CD1c-positive myeloid dendritic cell (primary cell): ENCODE measurements around the gene TNIK.

Experiments
- DNase-seq: peaks from one replicate; pipeline ENCODE4 v3.0.0-alpha.2; 2016; ENCODE audit errors: extremely low spot score

TNIK gene

GRCh38 chr3:171192176-171192854 lies 267.9 kb downstream of the TNIK start:
- no peak for DNase-seq

DNA sequence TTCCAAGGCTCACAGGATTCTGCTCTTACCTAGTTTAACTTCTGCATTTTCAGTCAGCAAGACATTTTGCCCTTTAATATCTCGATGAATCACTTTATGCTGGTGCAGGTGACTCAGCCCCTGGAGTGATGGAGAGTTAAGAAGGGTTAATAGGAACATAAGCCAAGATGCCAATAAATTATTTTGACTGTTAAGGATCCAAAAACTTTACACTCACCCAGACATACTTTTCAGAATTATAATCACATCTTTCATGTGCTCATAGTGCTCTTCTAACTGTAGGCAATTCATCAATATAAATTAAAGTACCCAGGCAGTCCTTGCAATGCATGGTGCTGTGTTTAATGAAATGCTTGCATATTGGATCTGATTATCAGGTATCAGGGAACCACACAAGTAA lies 269.5 kb downstream of the TNIK start:
- no peak for DNase-seq

- DNase-seq, result no peak
Measured at GRCh38 chr3:171189394-171190080, 270.7 kb downstream of the TNIK start.

DNA sequence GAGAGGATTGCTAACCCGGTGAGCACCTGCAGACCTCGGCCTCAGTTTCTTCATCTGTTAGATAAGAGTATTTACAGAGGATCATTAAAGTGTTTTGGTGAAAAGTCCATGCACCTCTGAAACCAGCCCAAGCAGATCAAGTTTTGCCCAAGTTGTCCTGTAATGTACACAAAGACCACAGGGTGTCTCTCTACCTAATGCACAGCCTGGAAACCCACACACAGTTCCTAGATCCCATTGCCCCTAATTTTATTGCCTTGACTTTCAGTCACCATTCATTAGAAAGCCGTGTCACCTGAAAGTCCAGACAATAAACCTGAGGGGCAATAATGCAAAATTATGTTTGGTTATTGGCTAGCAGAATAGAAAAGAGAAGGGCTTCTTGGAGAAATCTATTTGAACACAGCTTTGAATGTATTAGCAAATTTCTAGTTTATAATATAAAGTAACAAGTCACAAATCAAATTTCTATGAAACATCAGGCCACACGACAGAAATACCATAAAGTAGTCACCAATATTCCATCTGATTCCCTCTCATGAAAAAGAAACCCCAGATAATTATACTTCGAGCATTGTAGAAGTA lies 272.4 kb downstream of the TNIK start:
- peak; percentile 27 for DNase-seq

GRCh38 chr3:171186817-171187500 lies 273.2 kb downstream of the TNIK start:
- DNase-seq, result no peak

GRCh38 chr3:171186383-171186782 lies 273.8 kb downstream of the TNIK start:
- DNase-seq, result no peak

- DNase-seq, result no peak
Measured at GRCh38 chr3:171185959-171186358, 274.2 kb downstream of the TNIK start.

DNA sequence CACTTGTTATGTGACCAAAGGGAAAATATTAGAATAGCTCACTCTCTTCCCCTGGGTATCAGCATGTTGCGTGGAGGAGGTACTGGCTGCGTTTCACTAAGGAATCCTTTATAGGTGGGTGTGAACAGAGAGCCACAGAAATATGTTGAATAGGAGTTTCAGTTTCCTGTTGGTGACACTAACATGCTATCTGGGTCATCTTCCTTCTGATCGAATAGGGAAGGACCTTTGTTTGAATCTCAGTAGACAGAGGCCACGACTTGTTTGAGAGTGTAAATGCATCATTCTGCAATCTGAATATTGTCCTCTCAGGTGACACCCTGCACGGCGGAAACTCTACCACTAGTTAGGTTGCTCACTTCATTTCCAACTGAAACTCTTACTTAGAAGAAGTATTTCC lies 275.8 kb downstream of the TNIK start:
- DNase-seq, result peak; percentile 20

DNA sequence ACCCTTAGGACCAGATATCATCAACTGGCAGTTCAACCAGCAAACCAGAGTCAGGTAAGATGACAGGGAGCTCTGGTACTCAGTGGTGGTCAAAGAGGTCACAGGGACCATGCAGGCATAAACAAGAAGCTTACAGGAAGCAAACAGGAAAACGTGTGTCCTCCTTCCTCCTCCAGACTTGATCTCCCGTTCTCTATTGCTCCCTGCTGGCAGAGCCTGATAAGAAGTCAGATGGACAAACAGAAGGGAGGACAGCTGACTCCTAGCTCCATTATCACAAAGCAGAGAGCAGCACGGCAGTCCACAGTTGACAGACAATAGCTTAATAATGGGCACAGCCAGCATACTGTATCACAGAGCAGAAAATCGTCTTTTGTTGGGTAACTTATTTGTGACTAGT lies 277.2 kb downstream of the TNIK start:
- DNase-seq, result peak; percentile 4

- DNase-seq, result no peak
Measured at GRCh38 chr3:171181907-171182690, 278.1 kb downstream of the TNIK start.

DNA sequence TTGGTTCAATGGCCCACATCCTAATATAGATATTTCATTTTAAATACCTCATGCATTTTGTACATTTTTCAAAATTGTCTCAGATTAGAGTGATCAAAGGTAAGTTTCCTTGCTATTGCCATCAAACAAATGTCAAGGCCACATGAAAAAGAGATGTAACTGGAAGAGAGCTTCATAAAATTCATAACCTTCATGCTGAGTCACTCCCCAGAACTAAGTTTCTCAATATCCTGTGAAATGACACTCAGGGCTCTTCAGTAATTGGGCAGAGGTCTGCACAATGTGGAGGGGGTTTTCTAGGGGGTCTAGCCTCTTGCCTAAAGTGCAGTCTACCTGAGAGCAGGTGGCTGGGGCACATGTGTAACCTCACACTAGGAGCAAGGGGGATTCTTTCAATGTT lies 281.5 kb downstream of the TNIK start:
- DNase-seq, result no peak

DNA sequence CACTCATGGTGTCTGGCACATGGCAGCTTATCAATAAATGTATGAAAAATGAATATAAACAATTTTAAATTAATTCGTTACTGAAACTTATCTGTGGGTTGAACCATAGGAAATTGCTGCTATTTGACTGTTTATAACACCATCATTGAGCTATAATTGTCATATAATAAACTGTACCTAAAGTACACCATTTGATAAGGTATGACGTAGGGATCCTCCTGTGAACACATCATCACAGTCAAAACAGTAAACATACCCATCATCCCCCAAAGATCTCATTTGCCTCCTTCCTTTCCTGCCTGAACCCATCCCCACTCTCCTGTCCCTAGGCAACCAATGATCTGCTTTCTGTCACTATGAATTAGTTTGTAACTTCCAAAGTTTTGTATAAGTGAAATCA lies 282.7 kb downstream of the TNIK start:
- no peak for DNase-seq

DNA sequence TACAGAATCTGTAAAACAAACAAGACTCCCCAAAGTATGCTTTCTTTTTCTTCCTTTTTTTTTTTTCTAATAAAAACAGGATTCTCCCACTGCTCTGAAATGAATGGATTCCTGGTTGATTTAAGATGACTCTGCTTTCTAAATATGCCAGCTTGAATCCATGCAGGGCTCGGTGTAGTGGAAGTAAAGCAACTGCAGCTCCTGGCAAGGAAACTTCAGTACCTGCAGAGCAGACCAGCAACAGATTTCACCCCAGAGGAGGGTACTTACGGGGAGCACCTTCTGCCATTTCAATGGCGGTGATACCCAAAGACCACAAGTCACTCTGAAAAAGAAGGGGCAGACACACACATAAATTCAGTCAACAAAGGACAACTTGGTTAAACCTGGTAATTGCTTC lies 283.1 kb downstream of the TNIK start:
- DNase-seq, result no peak

GRCh38 chr3:171176244-171176933 lies 283.8 kb downstream of the TNIK start:
- DNase-seq, result no peak

GRCh38 chr3:171175741-171176234 lies 284.4 kb downstream of the TNIK start:
- no peak for DNase-seq

- peak; percentile 75 for DNase-seq
Measured at GRCh38 chr3:171173736-171174135, 286.5 kb downstream of the TNIK start.

GRCh38 chr3:171172070-171172469 lies 288.1 kb downstream of the TNIK start:
- no peak for DNase-seq

DNA sequence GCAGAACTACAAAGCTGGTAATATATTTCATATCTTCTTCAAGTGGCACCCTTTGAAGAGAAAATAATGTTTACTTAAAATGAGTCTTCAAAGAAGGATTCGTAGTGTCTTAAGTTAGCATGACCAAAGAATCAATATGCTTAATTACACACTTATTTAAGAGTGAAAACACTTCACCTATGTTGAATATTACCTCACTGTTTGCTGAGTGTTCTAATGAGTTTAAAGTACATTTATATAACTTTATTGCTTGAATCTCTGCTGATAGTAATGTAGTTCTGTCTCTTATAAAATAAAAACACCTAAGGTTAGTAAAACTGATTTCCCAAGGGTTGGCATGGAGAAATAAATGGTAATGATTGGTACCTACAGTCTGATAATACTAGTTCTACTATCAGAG lies 290.3 kb downstream of the TNIK start:
- DNase-seq, result no peak

- DNase-seq, result no peak
Measured at GRCh38 chr3:171169443-171169842, 290.8 kb downstream of the TNIK start.

- no peak for DNase-seq
Measured at GRCh38 chr3:171168551-171168950, 291.7 kb downstream of the TNIK start.

- DNase-seq, result no peak
Measured at GRCh38 chr3:171168086-171168485, 292.1 kb downstream of the TNIK start.
